Measurements from ENCODE around the gene C16orf92.

DNA sequence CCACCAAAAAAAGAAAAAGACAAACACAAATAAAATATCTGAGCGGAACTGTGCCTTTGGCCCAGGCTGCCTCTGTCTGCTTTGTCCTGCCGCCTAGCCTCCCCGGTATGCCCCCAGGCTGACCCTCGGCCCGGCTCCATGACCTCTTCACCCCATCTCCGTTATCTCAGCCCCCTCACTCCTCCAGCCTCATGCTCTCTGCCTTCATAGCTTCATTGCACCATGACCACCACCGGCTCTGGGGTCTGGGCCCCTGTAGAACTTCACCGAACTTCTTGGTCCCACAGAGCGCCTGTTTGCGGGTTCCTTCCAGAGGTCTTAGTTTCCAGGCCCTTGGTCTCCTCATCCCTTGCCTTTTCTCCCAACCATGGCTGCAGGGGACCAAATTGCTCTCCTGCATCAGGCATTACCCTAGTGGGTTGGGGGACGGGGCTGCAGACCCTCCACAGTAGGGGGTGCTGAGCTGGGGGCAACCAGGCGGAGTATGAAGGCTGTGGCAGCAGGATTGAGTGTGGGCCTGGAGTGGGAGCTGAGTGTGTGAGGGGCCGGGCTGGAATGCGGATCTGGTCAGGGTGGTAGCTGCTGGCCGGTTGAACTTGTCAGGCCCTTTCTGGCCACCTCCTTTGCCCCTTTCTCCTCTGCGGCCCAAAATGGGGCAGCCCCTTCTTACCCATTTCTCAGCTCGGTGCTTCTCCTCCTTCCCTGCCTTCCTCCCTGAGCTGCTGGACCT is 34.5 kb upstream of the C16orf92 start:
- no peak for TF ChIP-seq CTCF (IDR thresholded peaks at IDR 0.05)
- no peak for TF ChIP-seq ZFX (IDR thresholded peaks at IDR 0.05; ENCODE audit: borderline replicate concordance)
